Astrocyte of the spinal cord (primary cell): ENCODE results near the gene WFDC12.

Experiments
- DNase-seq: peaks from one replicate; pipeline ENCODE4 v3.0.0; 2011; ENCODE audit warnings: low read depth, low spot score
- H3K4me3 ChIP-seq: 2 replicates; pipeline ENCODE4 v1.5.1; 2011; ENCODE audit warnings: low read depth, mild to moderate bottlenecking, low read length, moderate library complexity
- CTCF ChIP-seq: IDR thresholded peaks from 2 replicates; pipeline ENCODE4 v1.5.1; 2012; ENCODE audit warnings: low read depth, mild to moderate bottlenecking, low read length, inconsistent platforms
- in situ Hi-C: cut with HindIII; loops from 2 replicates; pipeline ENCODE4 v1.10.0; 2017; ENCODE audit warnings: low sequenced_read_pairs

WFDC12 gene

GRCh38 chr20:45095805-45096238 is 28.4 kb downstream of the WFDC12 start:
- peak; percentile 80 for TF ChIP-seq CTCF
- in situ Hi-C loops, result no loop called here
- peak; percentile 52 for DNase-seq
- H3K4me3 ChIP-seq, result no peak overlapping the region

GRCh38 chr20:45094864-45095574 is 29.2 kb downstream of the WFDC12 start:
- TF ChIP-seq CTCF, result no peak
- H3K4me3 ChIP-seq, result no peak overlapping the region
- DNase-seq, result no peak
- in situ Hi-C loops, result no loop called here

GRCh38 chr20:45094201-45094600 is 30.1 kb downstream of the WFDC12 start:
- H3K4me3 ChIP-seq, result no peak overlapping the region
- in situ Hi-C loops, result no loop called here
- DNase-seq, result no peak
- TF ChIP-seq CTCF, result no peak

GRCh38 chr20:45092898-45093297 is 31.4 kb downstream of the WFDC12 start:
- in situ Hi-C loops, result no loop called here
- no peak for TF ChIP-seq CTCF

GRCh38 chr20:45091366-45091765 is 32.9 kb downstream of the WFDC12 start:
- in situ Hi-C loops, result no loop called here
- H3K4me3 ChIP-seq, result no peak overlapping the region
- TF ChIP-seq CTCF, result no peak
- DNase-seq, result no peak

More at GRCh38 chr20:45092898-45093297, 31.4 kb downstream of the WFDC12 start:
- no peak overlapping the region for H3K4me3 ChIP-seq
- no peak for DNase-seq

- DNase-seq, result no peak
- in situ Hi-C loops, result no loop called here
- no peak overlapping the region for H3K4me3 ChIP-seq
- no peak for TF ChIP-seq CTCF
These were observed 33.8 kb downstream of the WFDC12 start for GRCh38 chr20:45090481-45090880.
